Tibial artery (tissue), 4 donors: ENCODE results near the gene CDIP1.
"Not testable (repeated sequence)": the region's sequence is repeated elsewhere in the genome, so short reads cannot be mapped to it uniquely, and the experiment has no call there.

Experiments used
- DNase-seq, 2 donors: peaks; one replicate each; pipeline ENCODE4 v3.0.0-alpha.2; 2019
- H3K27ac ChIP-seq, 2 donors: fragments of 200-600 bp; sonication (generic) in 1 of 2; 1 replicate in 1 of 2; 2 replicates in 1 of 2; pipeline ENCODE4 v1.5.1; 2018 to 2019; ENCODE audit warnings: mild to moderate bottlenecking in 1 of 2
- H3K27me3 ChIP-seq, 2 donors: fragments of 200-600 bp; sonication (generic) in 1 of 2; one replicate each; pipeline versions ENCODE4 v1.5.1 to v1.6.0; 2016 to 2019
- H3K36me3 ChIP-seq, 3 donors: fragments of 200-600 bp; sonication (generic) in 2 of 3; one replicate each; pipeline ENCODE4 v1.5.1; 2016 to 2019; ENCODE audit warnings: mild to moderate bottlenecking in 2 of 3
- H3K4me1 ChIP-seq, 4 donors: fragments of 200-600 bp; sonication (generic) in 2 of 4; 1 replicate in 3 of 4; 2 replicates in 1 of 4; pipeline ENCODE4 v1.5.1; 2016 to 2019
- H3K4me3 ChIP-seq, 2 donors: fragments of 200-600 bp; sonication (generic) in 1 of 2; 1 replicate in 1 of 2; 2 replicates in 1 of 2; pipeline ENCODE4 v1.5.1; 2018 to 2019; ENCODE audit warnings: mild to moderate bottlenecking in 2 of 2
- H3K9me3 ChIP-seq, 3 donors: fragments of 200-600 bp; sonication (generic) in 1 of 3; one replicate each; pipeline ENCODE4 v1.5.1; 2016 to 2019
- intact Hi-C: fragments of 100-400 bp; cut with DNase I; formaldehyde crosslinking; loops from one replicate; pipeline ENCODE4 v1.15.0; 2023; ENCODE audit warnings: low total_unique reads
- TF ChIP-seq, protein P1 (sequence below), 2 experiments: fragments of 200-600 bp in 1 of 2; fragments of 450-650 bp in 1 of 2; IDR thresholded peaks; one replicate each; pipeline ENCODE4 v1.5.1; 2017 to 2019; ENCODE audit warnings: antibody characterized with exemption in 2 of 2, mild to moderate bottlenecking in 1 of 2, moderate library complexity in 1 of 2

Gene CDIP1

DNA sequence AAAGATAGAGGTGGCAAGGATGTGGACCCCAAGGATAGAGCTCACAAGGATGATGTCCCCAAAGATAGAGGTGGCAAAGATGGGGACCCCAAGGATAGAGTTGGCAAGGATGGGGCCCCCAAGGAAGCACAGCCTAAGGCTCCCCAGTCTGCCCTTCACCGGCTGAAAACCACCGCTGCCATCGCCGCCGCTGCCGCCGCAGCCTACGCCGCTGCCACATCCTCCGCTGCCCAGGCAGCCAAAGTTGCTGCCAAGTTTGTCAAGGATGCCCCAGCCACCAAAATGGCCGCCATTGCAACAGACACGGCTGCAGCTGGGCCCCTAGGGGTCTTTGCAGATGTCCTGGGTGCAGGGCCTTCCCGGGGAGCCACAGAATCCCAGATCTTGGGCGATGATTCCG is 37.4 kb upstream of the CDIP1 start:
- TF ChIP-seq, protein P1, sequence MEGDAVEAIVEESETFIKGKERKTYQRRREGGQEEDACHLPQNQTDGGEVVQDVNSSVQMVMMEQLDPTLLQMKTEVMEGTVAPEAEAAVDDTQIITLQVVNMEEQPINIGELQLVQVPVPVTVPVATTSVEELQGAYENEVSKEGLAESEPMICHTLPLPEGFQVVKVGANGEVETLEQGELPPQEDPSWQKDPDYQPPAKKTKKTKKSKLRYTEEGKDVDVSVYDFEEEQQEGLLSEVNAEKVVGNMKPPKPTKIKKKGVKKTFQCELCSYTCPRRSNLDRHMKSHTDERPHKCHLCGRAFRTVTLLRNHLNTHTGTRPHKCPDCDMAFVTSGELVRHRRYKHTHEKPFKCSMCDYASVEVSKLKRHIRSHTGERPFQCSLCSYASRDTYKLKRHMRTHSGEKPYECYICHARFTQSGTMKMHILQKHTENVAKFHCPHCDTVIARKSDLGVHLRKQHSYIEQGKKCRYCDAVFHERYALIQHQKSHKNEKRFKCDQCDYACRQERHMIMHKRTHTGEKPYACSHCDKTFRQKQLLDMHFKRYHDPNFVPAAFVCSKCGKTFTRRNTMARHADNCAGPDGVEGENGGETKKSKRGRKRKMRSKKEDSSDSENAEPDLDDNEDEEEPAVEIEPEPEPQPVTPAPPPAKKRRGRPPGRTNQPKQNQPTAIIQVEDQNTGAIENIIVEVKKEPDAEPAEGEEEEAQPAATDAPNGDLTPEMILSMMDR (IDR thresholded peaks at IDR 0.05): no peak
- no peaks in the 10 kb centered on the region for H3K4me1 ChIP-seq
- H3K27ac ChIP-seq: no peak overlapping the region
- no peaks in the 10 kb centered on the region for H3K36me3 ChIP-seq
- H3K27me3 ChIP-seq: peaks cover 0 to 15% of the 10 kb centered on the region in 2 donors
- no peaks in the 10 kb centered on the region for H3K9me3 ChIP-seq
- intact Hi-C loops: no loop called here
- no peak overlapping the region for H3K4me3 ChIP-seq
- DNase-seq: no peak

DNA sequence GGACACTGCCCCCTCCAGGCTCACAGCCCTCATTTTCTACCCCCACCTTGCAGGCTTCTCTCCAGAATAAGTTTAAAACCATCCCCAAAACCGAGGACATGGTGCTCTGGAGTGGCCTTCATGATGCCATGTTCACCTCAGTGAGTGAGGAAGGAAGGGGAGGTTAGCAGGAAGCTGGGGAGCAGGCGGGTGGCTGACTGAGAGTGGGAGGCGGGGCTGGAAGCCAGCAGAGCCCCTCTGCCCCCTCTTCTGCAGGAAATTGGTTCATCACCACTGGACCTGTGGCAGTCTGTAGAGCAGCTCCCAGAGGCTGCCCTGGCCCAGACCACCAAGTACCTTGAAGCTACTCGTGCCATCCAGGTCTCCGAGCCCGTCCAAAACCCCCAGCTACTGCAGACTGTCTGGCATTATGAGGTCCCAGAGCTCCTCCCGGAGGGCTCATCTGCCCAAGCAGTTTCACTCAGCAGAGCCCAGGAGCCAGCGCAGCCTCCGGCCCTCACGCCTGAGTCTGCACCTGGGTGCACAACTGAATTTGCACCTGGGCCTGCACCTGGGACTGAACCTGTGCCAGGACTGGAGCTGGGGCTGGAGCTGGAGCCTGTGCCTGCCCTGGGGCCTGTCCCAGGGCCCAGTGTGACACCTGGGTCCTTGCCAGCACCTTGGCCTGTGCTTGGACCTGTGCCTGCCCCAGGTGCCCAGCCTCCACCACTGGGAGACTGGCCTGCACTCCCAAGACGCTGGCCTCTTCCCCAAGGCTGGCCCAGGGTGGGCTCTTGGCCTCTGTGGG is 36.5 kb upstream of the CDIP1 start:
- TF ChIP-seq, protein P1 (IDR thresholded peaks at IDR 0.05): no peak
- Histone ChIP-seq H3K9me3 (no peaks in the 10 kb centered on the region), H3K36me3 (no peaks in the 10 kb centered on the region), H3K4me3 (no peak overlapping the region), H3K4me1 (no peaks in the 10 kb centered on the region), H3K27me3 (peaks cover 0 to 15% of the 10 kb centered on the region in 2 donors), H3K27ac (no peak overlapping the region)
- intact Hi-C loops: no loop called here
- DNase-seq: no peak

DNA sequence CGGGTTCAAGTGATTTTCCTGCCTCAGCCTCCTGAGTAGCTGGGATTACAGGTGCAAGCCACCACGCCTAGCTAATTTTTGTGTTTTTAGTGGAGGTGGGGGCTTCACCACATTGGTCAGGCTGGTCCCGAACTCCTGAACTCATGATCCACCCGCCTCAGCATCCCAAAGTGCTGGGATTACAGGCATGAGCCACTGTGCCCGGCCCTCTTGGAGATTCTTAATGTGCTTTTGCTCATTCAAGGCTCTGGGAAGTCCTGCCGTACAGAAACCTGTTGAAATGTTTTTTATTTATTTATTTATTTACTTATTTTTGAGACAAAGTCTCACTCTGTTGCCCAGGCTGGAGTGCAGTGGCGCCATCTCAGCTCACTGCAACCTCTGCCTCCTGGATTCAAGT is 35.4 kb upstream of the CDIP1 start:
- H3K9me3 ChIP-seq, H3K27ac ChIP-seq, intact Hi-C loops, H3K36me3 ChIP-seq, H3K4me3 ChIP-seq, DNase-seq, H3K4me1 ChIP-seq: not testable (repeated sequence)
- peaks cover 0 to 19% of the 10 kb centered on the region in 2 donors for H3K27me3 ChIP-seq

DNA sequence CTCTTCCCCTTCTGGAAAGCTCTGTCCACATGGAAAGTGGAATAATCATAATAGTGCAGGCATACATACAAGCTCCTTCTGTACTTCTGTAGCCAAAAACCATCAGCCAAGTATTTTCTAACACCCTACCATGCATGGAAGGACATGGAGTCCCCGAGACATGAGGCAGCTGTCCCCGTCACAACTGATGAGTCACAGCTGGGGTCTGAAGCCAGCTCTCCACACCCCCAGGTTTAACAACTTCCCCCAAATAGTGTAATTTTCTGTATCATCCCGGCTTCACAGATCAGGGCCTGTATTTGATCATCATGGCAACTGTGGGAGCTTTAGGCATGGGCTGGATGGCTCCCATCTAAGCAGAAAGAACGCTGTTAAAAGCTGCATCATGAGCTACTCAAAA is 34.1 kb upstream of the CDIP1 start:
- TF ChIP-seq, protein P1 (IDR thresholded peaks at IDR 0.05): no peak
- no peak for DNase-seq
- peaks cover 0 to 20% of the 10 kb centered on the region in 2 donors for H3K27me3 ChIP-seq
- H3K9me3 ChIP-seq: no peaks in the 10 kb centered on the region
- intact Hi-C loops: no loop called here
- no peaks in the 10 kb centered on the region for H3K4me1 ChIP-seq
- no peak overlapping the region for H3K27ac ChIP-seq
- H3K36me3 ChIP-seq: no peaks in the 10 kb centered on the region
- H3K4me3 ChIP-seq: no peak overlapping the region

DNA sequence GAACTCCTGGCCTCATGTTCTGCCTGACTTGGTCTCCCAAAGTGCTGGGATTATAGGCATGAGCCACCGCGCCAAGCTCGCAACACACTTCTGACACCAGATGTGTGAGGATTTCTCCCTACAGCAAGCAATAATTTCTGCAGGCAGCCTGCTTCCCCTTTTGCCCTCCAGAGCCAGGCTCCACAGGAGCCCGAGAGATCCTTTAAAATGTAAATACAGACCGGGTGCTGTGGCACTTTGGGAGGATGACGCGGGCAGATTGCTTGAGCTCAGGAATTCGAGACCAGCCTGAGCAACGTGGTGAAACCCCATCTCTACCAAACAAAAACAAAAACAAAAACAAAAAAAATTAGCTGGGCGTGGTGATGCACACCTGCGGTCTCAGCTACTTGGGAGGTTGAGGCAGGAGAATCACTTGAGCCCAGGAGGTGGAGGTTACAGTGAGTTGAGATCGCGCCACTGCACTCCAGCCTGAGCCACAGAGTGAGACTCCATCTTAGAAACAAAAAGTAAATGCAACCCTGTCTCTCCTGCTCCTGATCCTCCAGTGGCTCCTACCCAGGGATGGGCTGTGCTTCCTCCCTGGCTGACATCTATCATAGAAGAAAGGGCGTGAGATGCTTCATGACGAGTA is 32.2 kb upstream of the CDIP1 start:
- intact Hi-C loops: no loop called here
- Histone ChIP-seq H3K27me3 (peaks cover 0 to 17% of the 10 kb centered on the region in 2 donors), H3K36me3 (no peaks in the 10 kb centered on the region), H3K27ac (no peak overlapping the region), H3K4me1 (no peaks in the 10 kb centered on the region), H3K9me3 (no peaks in the 10 kb centered on the region), H3K4me3 (no peak overlapping the region)
- DNase-seq: no peak
- TF ChIP-seq, protein P1 (IDR thresholded peaks at IDR 0.05): no peak

DNA sequence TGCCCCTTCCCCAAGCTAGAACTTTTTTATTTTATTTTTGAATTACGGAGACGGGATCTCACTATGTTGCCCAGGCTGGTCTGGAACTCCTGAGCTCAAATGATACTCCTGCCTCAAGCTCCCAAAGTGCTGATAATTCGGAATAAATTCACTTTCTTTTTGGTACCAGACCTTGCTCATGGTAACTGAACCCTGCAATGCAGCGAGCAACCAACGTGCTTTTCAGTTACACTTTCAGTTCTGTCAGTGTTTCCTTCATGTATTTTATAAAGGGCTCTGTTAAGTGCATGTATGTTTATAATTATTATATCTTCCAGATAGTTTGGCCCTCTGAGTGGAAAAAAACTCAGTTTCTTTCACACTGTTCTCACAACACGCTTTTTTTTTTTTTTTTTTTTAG is 31.5 kb upstream of the CDIP1 start:
- no peak for DNase-seq
- Histone ChIP-seq H3K9me3 (no peaks in the 10 kb centered on the region), H3K27me3 (peaks cover 0 to 12% of the 10 kb centered on the region in 2 donors), H3K27ac (no peak overlapping the region), H3K36me3 (no peaks in the 10 kb centered on the region), H3K4me1 (no peaks in the 10 kb centered on the region), H3K4me3 (no peak overlapping the region)
- intact Hi-C loops: no loop called here
- TF ChIP-seq, protein P1 (IDR thresholded peaks at IDR 0.05): no peak
